PC-3 (cell line): ENCODE results near the gene MYH11.

Experiments
- EZH2phosphoT487 ChIP-seq: fragments of 300-600 bp; sonication (generic); IDR thresholded peaks from 2 replicates; pipeline ENCODE4 v1.6.1; 2018; ENCODE audit warnings: mild to moderate bottlenecking, antibody characterized with exemption, low read length, borderline replicate concordance
- TF ChIP-seq, protein P1 (sequence below): fragments of 300-600 bp; sonication (generic); conservative IDR thresholded peaks from 2 replicates; pipeline ENCODE4 v1.5.1; 2017; ENCODE audit warnings: antibody characterized with exemption, low read depth, mild to moderate bottlenecking, low read length

DNA sequence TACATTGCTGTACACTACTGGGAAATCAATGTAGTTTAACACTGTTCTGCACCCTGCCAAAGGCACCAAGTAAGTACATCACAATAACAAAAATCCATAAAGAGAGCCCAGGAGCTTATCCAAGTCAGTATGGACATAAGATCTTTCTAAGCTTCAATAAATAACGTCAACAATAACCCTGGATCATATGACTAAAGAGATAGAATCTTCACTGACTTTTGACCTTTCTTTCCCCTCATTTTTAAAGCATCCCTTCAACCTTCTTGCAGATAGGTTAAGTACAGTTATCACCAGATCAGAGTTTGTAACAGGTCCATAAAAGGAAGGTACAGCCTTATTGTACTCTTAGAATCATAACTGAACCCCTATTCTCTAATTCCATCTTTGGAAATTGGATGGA, 29.2 kb upstream of the MYH11 start:
- TF ChIP-seq, protein P1, sequence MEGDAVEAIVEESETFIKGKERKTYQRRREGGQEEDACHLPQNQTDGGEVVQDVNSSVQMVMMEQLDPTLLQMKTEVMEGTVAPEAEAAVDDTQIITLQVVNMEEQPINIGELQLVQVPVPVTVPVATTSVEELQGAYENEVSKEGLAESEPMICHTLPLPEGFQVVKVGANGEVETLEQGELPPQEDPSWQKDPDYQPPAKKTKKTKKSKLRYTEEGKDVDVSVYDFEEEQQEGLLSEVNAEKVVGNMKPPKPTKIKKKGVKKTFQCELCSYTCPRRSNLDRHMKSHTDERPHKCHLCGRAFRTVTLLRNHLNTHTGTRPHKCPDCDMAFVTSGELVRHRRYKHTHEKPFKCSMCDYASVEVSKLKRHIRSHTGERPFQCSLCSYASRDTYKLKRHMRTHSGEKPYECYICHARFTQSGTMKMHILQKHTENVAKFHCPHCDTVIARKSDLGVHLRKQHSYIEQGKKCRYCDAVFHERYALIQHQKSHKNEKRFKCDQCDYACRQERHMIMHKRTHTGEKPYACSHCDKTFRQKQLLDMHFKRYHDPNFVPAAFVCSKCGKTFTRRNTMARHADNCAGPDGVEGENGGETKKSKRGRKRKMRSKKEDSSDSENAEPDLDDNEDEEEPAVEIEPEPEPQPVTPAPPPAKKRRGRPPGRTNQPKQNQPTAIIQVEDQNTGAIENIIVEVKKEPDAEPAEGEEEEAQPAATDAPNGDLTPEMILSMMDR, result no peak
- TF ChIP-seq EZH2phosphoT487, result no peak
